ENCODE measurements around the gene PLA2G2C.

The PLA2G2C gene

GRCh38 chr1:20137055-20137454 is 49.3 kb downstream of the PLA2G2C start (continued):
- no peak for TF ChIP-seq ZNF513 (tag by site-specific recombination; IDR thresholded peaks at IDR 0.05)
- TF ChIP-seq ZNF658 (tag by site-specific recombination; IDR thresholded peaks at IDR 0.05) = no peak
- no peak for TF ChIP-seq ZNF768 (tag by site-specific recombination; IDR thresholded peaks at IDR 0.05)
- TF ChIP-seq ZNF558 (tag by site-specific recombination; IDR thresholded peaks at IDR 0.05) = no peak

- Histone ChIP-seq H3K4me3 (ENCODE audit: low read depth, low read length) (no peak overlapping the region), H3K4me1 (ENCODE audit: control insufficient read depth, insufficient read depth, low read length) (no peaks in the 10 kb centered on the region), H3K36me3 (ENCODE audit: control insufficient read depth in 2 of 2, insufficient read depth in 1 of 2, low read length in 2 of 2) (no peaks in the 10 kb centered on the region), H3K27ac (ENCODE audit: extremely low read depth, low read depth, low read length) (no peak overlapping the region), H3K9me3 (ENCODE audit: control insufficient read depth, insufficient read depth, low read depth, low read length) (no peaks in the 10 kb centered on the region)
- ChIA-PET POLR2A (no interaction called here), CTCF (interaction anchor here (0.9 kb wide), 1 partner anchor 16 kb away, joined by 5 read pairs; no protein-coding TSS in a partner anchor)
- TF ChIP-seq OVOL3 (tag by site-specific recombination; IDR thresholded peaks at IDR 0.05) = no peak
- TF ChIP-seq ZNF596 (tag by site-specific recombination; IDR thresholded peaks at IDR 0.05) = no peak
- no peak for TF ChIP-seq ZNF26 (tag by site-specific recombination; IDR thresholded peaks at IDR 0.05)
- no peak for TF ChIP-seq ZNF350 (tag by site-specific recombination; IDR thresholded peaks at IDR 0.05)
- TF ChIP-seq GLIS2 (tag by site-specific recombination; IDR thresholded peaks at IDR 0.05) = no peak
- no peak for TF ChIP-seq ZNF768 (tag by site-specific recombination; IDR thresholded peaks at IDR 0.05)
- TF ChIP-seq ZNF341 (tag by site-specific recombination; IDR thresholded peaks at IDR 0.05; ENCODE audit: low read depth) = no peak
- TF ChIP-seq ZNF280C (tag by site-specific recombination; IDR thresholded peaks at IDR 0.05) = no peak
- no peak for TF ChIP-seq ZNF558 (tag by site-specific recombination; IDR thresholded peaks at IDR 0.05)
- TF ChIP-seq ZNF777 (tag by site-specific recombination; IDR thresholded peaks at IDR 0.05; ENCODE audit: borderline replicate concordance) = no peak
- no peak for TF ChIP-seq ZNF366 (tag by site-specific recombination; conservative IDR thresholded peaks at IDR 0.05)
- TF ChIP-seq HOXC10 (CRISPR knock-in tag; IDR thresholded peaks at IDR 0.05) = no peak
These were observed 50.1 kb downstream of the PLA2G2C start for GRCh38 chr1:20136249-20136648.

GRCh38 chr1:20134995-20135394 is 51.3 kb downstream of the PLA2G2C start:
- TF ChIP-seq GLI4 (tag by site-specific recombination; IDR thresholded peaks at IDR 0.05) (no peak), BCL6B (tag by site-specific recombination; IDR thresholded peaks at IDR 0.05) (no peak), HOXA7 (CRISPR knock-in tag; IDR thresholded peaks at IDR 0.05; ENCODE audit: borderline replicate concordance) (no peak), ZBTB6 (tag by site-specific recombination; IDR thresholded peaks at IDR 0.05) (no peak), ZNF274 (IDR thresholded peaks at IDR 0.05; ENCODE audit: low read length) (no peak), ZNF274 (tag by site-specific recombination; IDR thresholded peaks at IDR 0.05; ENCODE audit: borderline replicate concordance) (no peak), WT1 (tag by site-specific recombination; IDR thresholded peaks at IDR 0.05) (no peak), ZNF704 (tag by site-specific recombination; IDR thresholded peaks at IDR 0.05) (no peak), INSM2 (tag by site-specific recombination; IDR thresholded peaks at IDR 0.05) (no peak)
- POLR2A ChIA-PET = no interaction called here
- Histone ChIP-seq H3K4me3 (ENCODE audit: low read depth, low read length) (no peak overlapping the region), H3K9me3 (ENCODE audit: control insufficient read depth, insufficient read depth, low read depth, low read length) (no peaks in the 10 kb centered on the region), H3K4me1 (ENCODE audit: control insufficient read depth, insufficient read depth, low read length) (no peaks in the 10 kb centered on the region), H3K27ac (ENCODE audit: extremely low read depth, low read depth, low read length) (no peak overlapping the region), H3K36me3 (ENCODE audit: control insufficient read depth in 2 of 2, insufficient read depth in 1 of 2, low read length in 2 of 2) (no peaks in the 10 kb centered on the region)
- CTCF ChIA-PET = no interaction called here

Measured in HEK293 (cell line).